Skin epidermis (tissue), 12 donors: ENCODE data around the gene NCKAP5.

ENCODE experiments used
- H3K27ac ChIP-seq, 21 experiments: fragments of 200-600 bp; sonication (generic) in 11 of 21; one replicate each; pipeline ENCODE4 v1.5.0; 2020; ENCODE audit warnings: mild to moderate bottlenecking in 3 of 21, inconsistent platforms in 2 of 21, moderate library complexity in 2 of 21
- H3K4me3 ChIP-seq, 7 experiments: fragments of 200-600 bp; sonication (generic) in 2 of 7; one replicate each; pipeline ENCODE4 v1.5.0; 2020; ENCODE audit warnings: inconsistent platforms in 2 of 7, mild to moderate bottlenecking in 2 of 7, moderate library complexity in 1 of 7

Gene NCKAP5

GRCh38 chr2:132793532-132793931 is 774.7 kb downstream of the NCKAP5 start:
- Histone ChIP-seq H3K27ac (no peak overlapping the region), H3K4me3 (no peak overlapping the region)

GRCh38 chr2:132790207-132790785 is 778.0 kb downstream of the NCKAP5 start:
- H3K4me3 ChIP-seq: no peak overlapping the region
- no peak overlapping the region for H3K27ac ChIP-seq

DNA sequence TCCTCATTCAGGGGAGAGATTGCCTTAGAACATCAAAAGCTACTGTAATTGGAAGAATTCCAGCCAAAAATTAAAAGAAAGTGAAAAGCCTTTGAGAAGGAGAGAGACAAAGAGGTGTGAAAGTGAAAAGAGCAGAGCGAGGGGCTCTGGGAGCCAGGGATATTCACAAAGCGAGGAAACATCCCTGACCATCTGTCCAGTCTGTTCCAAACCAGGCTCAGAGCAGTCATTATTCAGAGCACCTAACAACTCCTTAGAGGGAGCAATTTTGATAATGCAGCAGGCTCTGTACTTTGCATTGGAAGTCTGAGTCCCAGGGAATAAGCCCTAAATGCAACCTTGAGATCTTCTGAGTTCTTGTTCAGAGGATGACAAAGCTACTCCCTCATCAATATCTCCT is 779.2 kb downstream of the NCKAP5 start:
- Histone ChIP-seq H3K4me3 (no peak overlapping the region), H3K27ac (no peak overlapping the region)

DNA sequence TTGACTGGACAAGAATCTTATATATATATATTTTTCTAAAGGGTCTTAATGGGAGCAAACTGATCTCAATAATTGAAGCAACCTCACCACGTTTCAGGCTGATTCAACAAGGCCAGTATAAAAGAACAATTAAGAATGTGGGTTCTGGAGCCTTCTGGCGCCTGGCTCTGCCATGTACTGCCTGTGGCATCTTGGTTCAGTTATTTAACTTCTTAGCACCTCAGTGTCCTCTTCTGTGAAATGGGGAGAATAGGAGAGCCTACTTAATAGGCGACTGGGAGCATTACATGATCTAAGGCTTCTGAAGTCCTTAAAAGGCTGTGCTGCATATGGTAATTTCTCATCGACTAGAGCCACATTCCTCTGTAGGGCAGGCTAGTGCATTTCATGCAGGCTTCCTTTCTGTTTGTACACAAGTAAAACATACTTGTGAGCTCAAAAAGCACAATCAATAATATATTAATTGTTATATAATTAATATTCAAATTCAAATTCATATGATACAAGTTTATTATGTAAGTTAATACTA is 779.9 kb downstream of the NCKAP5 start:
- H3K27ac ChIP-seq: no peak overlapping the region
- H3K4me3 ChIP-seq: no peak overlapping the region

DNA sequence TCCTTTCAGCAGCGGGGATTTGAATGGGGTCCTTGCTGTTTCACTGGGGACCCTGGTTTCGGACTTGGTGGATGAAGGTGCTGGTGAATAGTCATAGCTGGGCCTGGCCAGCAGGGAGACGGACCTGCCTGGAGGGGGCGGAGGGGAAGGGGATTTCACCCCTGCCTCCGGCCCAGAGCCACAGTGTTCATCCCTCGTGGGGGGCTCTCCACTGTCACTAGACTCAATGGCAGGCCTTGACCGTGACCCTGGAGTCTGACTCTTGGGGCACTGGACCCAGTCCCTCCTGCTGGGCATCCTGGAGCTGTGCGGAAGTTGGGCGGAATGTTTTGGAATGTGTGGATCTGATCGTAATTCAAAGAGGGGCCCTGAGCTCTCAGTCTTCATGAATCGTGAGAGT is 784.4 kb downstream of the NCKAP5 start:
- no peak overlapping the region for H3K4me3 ChIP-seq
- no peak overlapping the region for H3K27ac ChIP-seq

DNA sequence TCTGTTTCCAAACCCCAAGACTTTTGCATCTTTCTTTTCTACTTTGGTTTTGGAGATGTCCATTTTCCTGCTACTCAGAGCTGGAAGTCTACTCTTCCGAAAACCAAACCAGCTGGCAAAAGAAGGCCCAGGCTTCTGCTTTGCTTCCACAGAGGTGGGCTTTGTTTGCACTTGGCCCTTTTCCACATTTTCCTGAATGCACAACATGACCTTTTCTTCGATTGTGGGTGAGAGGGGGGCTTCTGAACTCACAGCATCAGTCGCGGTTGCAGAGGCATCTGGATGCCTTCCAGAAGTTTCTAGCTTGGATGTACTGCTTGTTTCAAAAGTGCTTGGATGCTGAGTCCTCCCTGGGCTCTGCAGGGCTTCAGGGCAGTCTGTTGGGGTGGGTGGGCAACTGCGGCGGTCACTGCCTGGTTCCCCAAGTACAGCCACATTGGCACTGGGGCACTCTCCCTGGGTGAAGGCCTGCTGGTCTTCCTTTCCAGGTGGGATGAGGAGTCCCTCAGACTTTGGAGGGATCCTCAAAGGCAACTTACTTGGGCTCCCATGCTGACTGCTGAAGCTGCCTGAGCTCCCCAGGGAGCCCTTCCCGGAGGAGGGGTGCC is 786.0 kb downstream of the NCKAP5 start:
- Histone ChIP-seq H3K27ac (no peak overlapping the region), H3K4me3 (no peak overlapping the region)

DNA sequence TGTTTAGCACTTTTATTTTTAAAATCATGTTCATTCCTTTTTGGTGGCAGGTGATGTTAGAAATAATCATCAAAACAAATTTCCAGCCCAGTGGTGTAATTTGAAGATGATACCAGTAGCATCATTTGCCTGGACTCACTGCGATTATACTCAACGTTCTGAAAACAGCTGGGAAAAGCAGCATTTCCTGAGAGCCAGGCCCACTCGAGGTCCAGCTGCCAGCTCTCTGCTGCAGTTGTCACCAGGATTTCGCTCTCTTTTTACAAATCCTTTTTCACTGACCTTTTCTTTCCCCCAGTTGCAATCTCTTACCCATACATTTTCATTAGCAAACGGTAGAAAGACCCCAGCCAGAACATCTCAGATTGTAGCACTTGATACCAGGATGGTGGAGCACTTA is 787.6 kb downstream of the NCKAP5 start:
- no peak overlapping the region for H3K27ac ChIP-seq
- no peak overlapping the region for H3K4me3 ChIP-seq

GRCh38 chr2:132779206-132779721 is 789.0 kb downstream of the NCKAP5 start:
- Histone ChIP-seq H3K4me3 (no peak overlapping the region), H3K27ac (no peak overlapping the region)

DNA sequence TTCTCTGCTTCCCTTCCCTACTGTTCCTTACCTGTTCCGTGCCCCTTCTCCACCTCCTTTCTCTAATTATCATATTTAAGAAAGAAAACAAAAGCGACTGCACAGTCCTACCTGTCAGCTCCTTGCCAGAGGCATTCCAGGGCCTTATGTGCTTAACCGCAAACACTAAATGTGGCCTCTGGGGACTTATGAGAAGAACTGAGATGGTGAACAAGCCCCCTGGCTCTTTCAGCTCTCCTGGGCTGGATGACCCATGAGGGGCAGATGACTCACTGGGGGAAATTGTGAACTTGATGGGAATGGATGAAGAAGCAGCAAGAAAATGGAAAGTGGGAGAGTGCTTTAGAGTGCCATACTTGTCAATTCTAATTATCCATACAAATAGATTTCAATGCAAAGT is 792.0 kb downstream of the NCKAP5 start:
- no peak overlapping the region for H3K4me3 ChIP-seq
- H3K27ac ChIP-seq: no peak overlapping the region

DNA sequence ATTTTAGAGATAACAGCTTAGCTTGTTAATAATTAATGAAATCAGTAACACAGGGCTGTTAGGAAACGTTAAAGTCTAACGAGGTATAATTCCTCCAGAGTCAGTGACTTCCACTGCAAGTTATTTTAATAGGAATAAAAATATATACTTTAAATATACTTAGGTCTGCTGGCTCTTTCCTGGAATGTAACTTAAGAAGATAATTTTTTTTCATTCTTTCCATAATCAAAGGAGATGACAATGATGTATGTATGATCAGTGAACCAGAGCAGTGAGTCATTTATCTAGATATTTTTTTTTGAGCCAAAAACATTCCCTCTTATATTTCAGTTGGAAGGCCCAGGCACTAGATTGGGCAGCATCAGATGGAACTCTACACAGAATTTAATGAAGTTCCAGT is 794.1 kb downstream of the NCKAP5 start:
- Histone ChIP-seq H3K27ac (no peak overlapping the region), H3K4me3 (no peak overlapping the region)

GRCh38 chr2:132773331-132773730 is 794.9 kb downstream of the NCKAP5 start:
- H3K27ac ChIP-seq: no peak overlapping the region

GRCh38 chr2:132772340-132772739 is 795.9 kb downstream of the NCKAP5 start:
- H3K4me3 ChIP-seq: no peak overlapping the region
- H3K27ac ChIP-seq: no peak overlapping the region

More at GRCh38 chr2:132773331-132773730, 794.9 kb downstream of the NCKAP5 start:
- no peak overlapping the region for H3K4me3 ChIP-seq

DNA sequence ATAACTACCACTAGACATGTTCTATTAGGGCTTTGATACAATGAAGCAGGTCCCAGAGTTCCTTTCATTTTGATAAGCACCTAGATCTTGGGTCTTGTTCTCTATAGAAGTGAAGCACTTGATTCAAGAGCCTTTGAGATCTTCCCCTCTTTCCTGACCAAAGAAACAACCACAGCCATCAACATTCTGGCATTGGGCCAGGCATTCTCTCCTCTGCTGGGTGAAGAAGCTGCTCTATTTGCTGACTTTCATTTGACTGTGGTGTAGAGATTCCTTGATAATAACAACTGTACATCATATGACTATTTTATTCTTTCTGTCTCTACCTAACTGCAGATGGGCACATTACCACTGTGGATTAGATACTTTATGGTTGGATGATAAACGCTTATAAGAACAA is 801.7 kb downstream of the NCKAP5 start:
- Histone ChIP-seq H3K4me3 (no peak overlapping the region), H3K27ac (no peak overlapping the region)

GRCh38 chr2:132761437-132761836 is 806.8 kb downstream of the NCKAP5 start:
- no peak overlapping the region for H3K4me3 ChIP-seq

GRCh38 chr2:132760971-132761370 is 807.3 kb downstream of the NCKAP5 start:
- Histone ChIP-seq H3K27ac (no peak overlapping the region), H3K4me3 (no peak overlapping the region)

More at GRCh38 chr2:132761437-132761836, 806.8 kb downstream of the NCKAP5 start:
- no peak overlapping the region for H3K27ac ChIP-seq

DNA sequence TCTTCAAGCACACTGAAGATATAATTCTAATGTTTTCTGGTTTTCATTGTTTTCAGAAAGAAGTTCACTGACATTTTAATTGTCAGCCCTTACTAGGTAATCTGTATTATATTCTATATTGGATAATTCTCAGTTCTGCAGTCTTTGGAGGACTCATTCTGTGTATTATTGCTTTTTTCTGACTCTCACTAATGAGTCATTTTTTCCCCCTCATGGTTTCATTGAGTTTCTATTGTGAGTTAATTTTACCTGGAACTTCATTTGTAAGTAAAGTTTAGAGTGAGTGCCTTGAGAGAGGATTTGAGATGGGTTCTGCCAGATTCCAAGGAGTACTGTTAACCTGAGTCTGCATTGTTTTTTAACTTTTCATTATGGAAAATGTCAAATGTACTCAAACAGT is 807.9 kb downstream of the NCKAP5 start:
- Histone ChIP-seq H3K4me3 (no peak overlapping the region), H3K27ac (no peak overlapping the region)

DNA sequence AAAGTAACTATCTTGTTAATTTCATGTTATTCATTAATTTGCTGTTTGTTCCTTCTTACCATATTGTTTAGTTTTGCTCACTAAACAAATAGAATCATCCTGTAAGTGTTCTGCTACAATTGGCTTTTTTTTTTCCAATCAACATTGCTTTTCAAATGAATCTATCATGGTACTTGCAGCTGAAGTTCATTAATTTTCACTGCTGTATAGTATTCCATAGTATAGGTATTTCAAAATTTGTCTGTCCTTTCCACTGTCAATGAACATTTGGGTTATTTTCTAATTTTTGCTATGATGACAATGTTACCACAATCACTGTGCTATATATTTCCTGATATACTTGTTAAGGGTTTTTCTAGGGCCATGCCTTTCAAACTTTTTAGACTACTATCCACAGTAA is 809.3 kb downstream of the NCKAP5 start:
- H3K27ac ChIP-seq: no peak overlapping the region
- H3K4me3 ChIP-seq: no peak overlapping the region

GRCh38 chr2:132757676-132758075 is 810.6 kb downstream of the NCKAP5 start:
- no peak overlapping the region for H3K4me3 ChIP-seq
- no peak overlapping the region for H3K27ac ChIP-seq

GRCh38 chr2:132757002-132757589 is 811.2 kb downstream of the NCKAP5 start:
- no peak overlapping the region for H3K4me3 ChIP-seq

DNA sequence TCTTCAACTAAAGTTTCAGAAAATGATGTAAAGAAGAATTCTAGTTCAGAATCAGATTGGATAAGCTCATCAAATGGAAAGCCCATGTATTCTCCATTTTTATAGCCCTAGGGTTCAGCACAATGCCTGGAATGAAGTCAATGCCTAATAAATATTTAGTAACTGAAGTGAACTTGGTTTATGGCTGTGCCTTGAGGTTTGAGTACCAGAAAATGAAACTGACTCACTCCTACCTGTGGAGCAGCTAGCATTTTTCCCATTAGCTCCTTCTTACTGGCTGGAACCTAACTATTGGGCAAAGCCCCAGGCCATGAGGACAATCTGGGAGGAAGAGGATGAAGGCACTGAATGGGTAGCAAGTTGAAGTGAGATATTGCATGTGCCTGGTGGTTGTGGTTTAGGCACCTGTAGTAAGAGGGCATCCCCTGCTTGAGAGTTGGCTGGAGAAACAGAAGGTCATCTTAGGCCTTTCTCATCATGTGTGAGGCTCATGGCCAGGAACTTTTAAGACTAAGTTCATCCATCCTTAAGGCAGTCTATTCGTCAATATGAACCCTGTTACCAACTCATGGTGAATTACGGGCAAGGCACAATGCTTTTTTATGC is 813.3 kb downstream of the NCKAP5 start:
- no peak overlapping the region for H3K4me3 ChIP-seq

More at GRCh38 chr2:132757002-132757589, 811.2 kb downstream of the NCKAP5 start:
- no peak overlapping the region for H3K27ac ChIP-seq

GRCh38 chr2:132754392-132754791 is 813.9 kb downstream of the NCKAP5 start:
- Histone ChIP-seq H3K4me3 (no peak overlapping the region), H3K27ac (no peak overlapping the region)

More for the DNA sequence above, 813.3 kb downstream of the NCKAP5 start:
- H3K27ac ChIP-seq: no peak overlapping the region
